ENCODE data around the gene FAM136A.

- TF ChIP-seq, protein P1, sequence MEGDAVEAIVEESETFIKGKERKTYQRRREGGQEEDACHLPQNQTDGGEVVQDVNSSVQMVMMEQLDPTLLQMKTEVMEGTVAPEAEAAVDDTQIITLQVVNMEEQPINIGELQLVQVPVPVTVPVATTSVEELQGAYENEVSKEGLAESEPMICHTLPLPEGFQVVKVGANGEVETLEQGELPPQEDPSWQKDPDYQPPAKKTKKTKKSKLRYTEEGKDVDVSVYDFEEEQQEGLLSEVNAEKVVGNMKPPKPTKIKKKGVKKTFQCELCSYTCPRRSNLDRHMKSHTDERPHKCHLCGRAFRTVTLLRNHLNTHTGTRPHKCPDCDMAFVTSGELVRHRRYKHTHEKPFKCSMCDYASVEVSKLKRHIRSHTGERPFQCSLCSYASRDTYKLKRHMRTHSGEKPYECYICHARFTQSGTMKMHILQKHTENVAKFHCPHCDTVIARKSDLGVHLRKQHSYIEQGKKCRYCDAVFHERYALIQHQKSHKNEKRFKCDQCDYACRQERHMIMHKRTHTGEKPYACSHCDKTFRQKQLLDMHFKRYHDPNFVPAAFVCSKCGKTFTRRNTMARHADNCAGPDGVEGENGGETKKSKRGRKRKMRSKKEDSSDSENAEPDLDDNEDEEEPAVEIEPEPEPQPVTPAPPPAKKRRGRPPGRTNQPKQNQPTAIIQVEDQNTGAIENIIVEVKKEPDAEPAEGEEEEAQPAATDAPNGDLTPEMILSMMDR (IDR thresholded peaks at IDR 0.05), result no peak
- no peak for TF ChIP-seq ZFX (IDR thresholded peaks at IDR 0.05; ENCODE audit: borderline replicate concordance)
Measured at GRCh38 chr2:70250434-70250833, 51.4 kb downstream of the FAM136A start.

Data from 22Rv1 (cell line).